Measurements from ENCODE around the gene KDM2B.

KDM2B gene

GRCh38 chr12:121580959-121581685, at the start of gene KDM2B:
KDM2B (minus strand) TSS chr12:121581023; CDS start chr12:121580911, 112 bp downstream.
- no peak for TF ChIP-seq CTCF (IDR thresholded peaks at IDR 0.05; ENCODE audit: borderline replicate concordance, insufficient read depth, low read depth, low read length)
- H3K4me3 ChIP-seq (ENCODE audit: low read depth, low read length): peak within 1 kb of the TSS; percentile 54

- TF ChIP-seq CTCF (IDR thresholded peaks at IDR 0.05; ENCODE audit: borderline replicate concordance, insufficient read depth, low read depth, low read length): no peak
- peak overlapping the region; percentile 90 for H3K4me3 ChIP-seq (ENCODE audit: low read depth, low read length)
Measured at GRCh38 chr12:121628536-121628935, 47.7 kb upstream of the KDM2B start.

GRCh38 chr12:121628037-121628436, 47.2 kb upstream of the KDM2B start:
- TF ChIP-seq CTCF (IDR thresholded peaks at IDR 0.05; ENCODE audit: borderline replicate concordance, insufficient read depth, low read depth, low read length): no peak
- peak overlapping the region; percentile 90 for H3K4me3 ChIP-seq (ENCODE audit: low read depth, low read length)

- TF ChIP-seq CTCF (IDR thresholded peaks at IDR 0.05; ENCODE audit: borderline replicate concordance, insufficient read depth, low read depth, low read length): 0 out of 2 replicates have a peak, but pooled peaks have one; percentile 4
- H3K4me3 ChIP-seq (ENCODE audit: low read depth, low read length): peak overlapping the region; percentile 90
Measured at GRCh38 chr12:121626853-121627640, 46.2 kb upstream of the KDM2B start.

- TF ChIP-seq CTCF (IDR thresholded peaks at IDR 0.05; ENCODE audit: borderline replicate concordance, insufficient read depth, low read depth, low read length): no peak
- H3K4me3 ChIP-seq (ENCODE audit: low read depth, low read length): peak within 1 kb of the TSS; percentile 90
Measured at GRCh38 chr12:121626087-121626852, 45.4 kb upstream of the KDM2B start, which contains the start of gene ORAI1. ORAI1 (plus strand) TSS chr12:121626530.

- no peak for TF ChIP-seq CTCF (IDR thresholded peaks at IDR 0.05; ENCODE audit: borderline replicate concordance, insufficient read depth, low read depth, low read length)
- H3K4me3 ChIP-seq (ENCODE audit: low read depth, low read length): no peak overlapping the region
Measured at GRCh38 chr12:121620333-121620891, 39.6 kb upstream of the KDM2B start.
